ENCODE data around the gene DOP1A.

DOP1A gene

GRCh38 chr6:83067448-83068439 lies at the start of gene DOP1A:
Gene DOP1A, plus strand, starts transcription at chr6:83067671. Its CDS starts 29,307 bp downstream, at chr6:83096978.
- DNase-seq: peak; percentile 96

- DNase-seq: no peak
Measured at GRCh38 chr6:83019741-83020140, 47.7 kb upstream of the DOP1A start.

GRCh38 chr6:83031689-83032088 lies 35.8 kb upstream of the DOP1A start:
- no peak for DNase-seq

GRCh38 chr6:83038246-83038645 lies 29.2 kb upstream of the DOP1A start:
- DNase-seq: no peak

- no peak for DNase-seq
Measured at GRCh38 chr6:83042467-83043053, 24.9 kb upstream of the DOP1A start.

- DNase-seq: no peak
Measured at GRCh38 chr6:83044091-83044768, 23.2 kb upstream of the DOP1A start.

GRCh38 chr6:83047065-83047754 lies 20.3 kb upstream of the DOP1A start:
- DNase-seq: no peak

GRCh38 chr6:83051377-83052172 lies 15.9 kb upstream of the DOP1A start:
- no peak for DNase-seq

- no peak for DNase-seq
Measured at GRCh38 chr6:83053678-83054077, 13.8 kb upstream of the DOP1A start.

GRCh38 chr6:83055366-83055964 lies 12.0 kb upstream of the DOP1A start:
- peak; percentile 22 for DNase-seq

- DNase-seq: no peak
Measured at GRCh38 chr6:83057705-83058321, 9.7 kb upstream of the DOP1A start.

GRCh38 chr6:83061190-83061589 lies 6.3 kb upstream of the DOP1A start:
- no peak for DNase-seq

GRCh38 chr6:83062225-83062624 lies 5.2 kb upstream of the DOP1A start:
- no peak for DNase-seq

GRCh38 chr6:83065511-83066192 lies 1.8 kb upstream of the DOP1A start, which contains the start of gene UBE3D:
Gene UBE3D, minus strand, starts transcription at chr6:83065841. Its CDS starts 123 bp downstream, at chr6:83065718.
- DNase-seq: peak; percentile 90

- DNase-seq: no peak
Measured at GRCh38 chr6:83068616-83069015, 1.1 kb downstream of the DOP1A start.

- DNase-seq: no peak
Measured at GRCh38 chr6:83069633-83070032, 2.2 kb downstream of the DOP1A start.

- no peak for DNase-seq
Measured at GRCh38 chr6:83071023-83071422, 3.6 kb downstream of the DOP1A start.

GRCh38 chr6:83071707-83072106 lies 4.2 kb downstream of the DOP1A start:
- DNase-seq: no peak

- no peak for DNase-seq
Measured at GRCh38 chr6:83072726-83073125, 5.3 kb downstream of the DOP1A start.

- no peak for DNase-seq
Measured at GRCh38 chr6:83073615-83074014, 6.1 kb downstream of the DOP1A start.

Data from stimulated activated CD4-positive, alpha-beta T cell treated with anti-CD3 and anti-CD28 coated beads, Interleukin-1b, Interleukin-23, amount 100 ng/mL, for 48 hours (primary cell).